HG03280 (cell line): ENCODE results near the gene ZNF652.

Experiments
- ATAC-seq: cut with Tn5 transposase; IDR thresholded peaks from one replicate; pipeline ENCODE4 v1.9.1; 2021; ENCODE audit warnings: mild to moderate bottlenecking, moderate library complexity; ENCODE audit not compliant: unreplicated experiment

Gene ZNF652

DNA sequence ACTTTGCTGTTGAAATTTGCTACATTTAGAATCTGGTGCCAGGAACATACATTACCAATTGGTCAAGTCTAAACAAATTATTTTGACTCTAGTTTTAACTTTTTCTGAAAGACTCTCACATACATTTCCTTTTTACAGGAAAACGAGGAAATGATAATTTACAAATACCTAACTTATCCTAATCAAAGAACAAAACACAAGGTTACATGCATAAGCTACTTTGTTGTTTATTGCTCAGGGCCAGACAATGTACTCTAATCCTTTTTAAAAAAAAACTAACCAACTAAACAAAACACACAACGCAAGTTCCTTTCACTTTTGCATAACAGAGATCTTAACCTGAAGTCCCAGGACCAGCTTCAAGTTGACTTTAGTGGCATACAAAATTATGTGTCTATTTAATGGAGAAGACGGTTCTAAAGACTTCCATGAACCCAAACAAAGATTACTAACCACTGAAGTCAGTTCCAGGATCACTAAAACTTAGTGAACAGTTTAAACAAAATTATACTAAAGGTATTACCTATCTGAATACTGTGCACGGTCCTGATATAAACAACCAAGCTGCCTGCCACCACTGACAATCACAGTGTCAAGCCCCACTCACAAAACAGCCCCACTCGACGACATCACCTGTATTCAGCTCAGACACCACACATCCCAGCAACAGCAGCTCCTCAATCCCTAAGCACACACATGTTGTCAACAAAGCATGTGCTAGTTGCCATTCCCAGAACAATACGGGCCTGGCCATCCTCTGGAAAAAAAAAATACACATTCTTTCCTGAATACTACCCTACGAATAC is 1.9 kb downstream of the ZNF652 start:
- ATAC-seq: no peak

DNA sequence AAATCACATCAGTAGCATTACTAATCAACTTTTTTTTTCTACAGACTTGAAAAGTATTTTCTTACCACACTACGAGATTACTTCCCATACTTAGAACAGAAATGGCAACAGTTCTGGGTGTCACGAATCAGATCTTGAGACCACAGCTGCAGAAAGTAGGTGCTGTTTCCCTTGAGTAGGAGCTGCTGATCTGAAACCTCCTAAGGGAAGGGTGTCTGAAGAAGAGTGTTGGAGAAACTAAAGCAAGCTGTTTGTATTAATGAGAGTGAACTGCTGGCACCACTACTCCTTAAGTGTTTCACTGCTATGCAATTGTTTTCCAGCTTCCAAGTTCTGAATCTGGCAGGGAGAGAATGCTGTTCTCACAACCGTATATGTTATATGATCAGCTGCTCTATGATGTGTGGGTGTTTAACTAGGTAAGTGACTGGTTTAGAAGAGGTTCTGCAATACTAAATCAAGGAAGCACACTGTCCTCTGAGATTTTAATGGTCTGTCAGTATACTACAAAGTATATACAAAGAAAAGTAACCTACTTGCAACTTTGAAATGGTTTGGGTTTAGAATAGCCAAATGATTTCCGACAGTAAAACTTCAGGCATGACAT is 3.3 kb downstream of the ZNF652 start:
- ATAC-seq: no peak

DNA sequence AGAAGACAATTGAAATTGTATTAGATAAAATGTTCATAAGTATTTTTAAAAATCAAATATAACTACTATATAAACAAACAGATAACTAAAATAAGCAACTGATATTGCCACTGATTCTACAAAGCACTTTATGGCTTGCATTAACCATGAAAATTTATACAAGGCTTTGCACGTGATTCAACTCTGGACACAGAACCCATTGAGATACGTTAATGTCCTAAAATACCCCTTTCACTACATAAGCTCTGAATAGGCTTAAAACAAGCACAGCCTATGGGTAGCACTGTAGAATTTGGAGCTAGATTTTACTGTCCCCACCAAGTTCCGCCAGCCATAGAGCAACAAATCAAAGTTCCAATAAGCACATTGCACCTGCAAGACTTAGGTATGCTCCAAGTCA is 4.5 kb downstream of the ZNF652 start:
- no peak for ATAC-seq

DNA sequence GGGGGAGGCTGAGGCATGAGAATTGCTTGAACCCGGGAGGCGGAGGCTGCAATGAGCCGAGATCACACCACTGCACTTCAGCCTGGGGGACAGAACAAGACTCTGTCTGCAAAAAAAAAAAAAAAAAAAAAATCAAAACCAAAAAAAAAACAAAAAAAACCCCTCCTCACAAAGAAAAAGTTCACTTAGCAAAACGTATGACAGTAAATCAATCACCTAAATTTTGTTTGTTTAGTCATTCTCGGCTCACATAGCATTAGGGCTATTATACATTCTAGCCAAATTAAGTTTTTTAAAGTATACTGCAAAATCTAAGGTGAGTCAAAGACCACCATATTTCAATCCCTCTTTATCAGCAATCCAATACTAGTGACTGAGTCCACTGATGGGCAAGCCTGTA is 5.7 kb downstream of the ZNF652 start:
- no peak for ATAC-seq

DNA sequence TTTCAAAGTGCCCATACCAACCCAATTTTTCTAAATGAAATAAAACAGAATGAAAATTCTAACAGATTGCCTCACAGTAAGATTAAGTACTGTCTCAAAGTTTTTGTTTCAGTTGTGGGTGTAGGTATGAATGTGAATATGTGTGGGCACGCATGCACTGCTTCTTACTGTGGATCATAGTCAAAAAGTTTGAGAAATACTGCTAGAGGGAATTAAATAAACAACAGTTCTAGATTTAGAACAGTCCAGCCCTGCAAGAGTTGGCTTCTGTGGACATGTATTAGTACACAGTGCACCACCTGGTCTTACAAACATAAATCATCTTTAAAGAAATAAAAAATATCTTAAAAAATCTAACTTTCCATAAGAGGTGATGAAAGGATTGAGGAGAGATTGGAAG is 8.4 kb downstream of the ZNF652 start:
- no peak for ATAC-seq

DNA sequence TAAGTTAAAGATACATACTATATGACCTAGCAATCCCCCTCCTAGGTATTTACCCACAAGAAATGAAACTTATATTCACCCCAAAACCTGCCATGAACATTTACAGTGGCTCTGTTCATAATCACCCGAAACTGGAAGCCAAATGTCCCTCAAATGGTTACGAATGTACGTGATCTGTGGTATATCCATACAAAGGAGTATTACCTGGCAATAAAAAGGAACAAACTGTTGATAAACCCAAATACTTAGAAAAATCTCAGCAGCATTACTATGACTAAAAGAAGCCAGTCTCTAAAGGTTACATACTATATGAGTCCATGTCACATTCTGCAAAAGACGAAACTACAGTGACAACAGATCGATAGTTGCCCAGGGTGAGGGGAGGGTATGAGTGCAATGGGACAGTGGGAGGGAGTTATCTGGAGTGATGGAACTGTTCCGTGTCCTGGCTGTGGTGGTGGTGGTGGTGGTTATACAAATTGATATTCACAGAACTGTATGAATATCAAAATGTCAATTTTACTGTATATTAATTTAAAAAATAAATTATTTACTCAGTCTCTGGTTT is 9.4 kb downstream of the ZNF652 start:
- ATAC-seq: no peak

DNA sequence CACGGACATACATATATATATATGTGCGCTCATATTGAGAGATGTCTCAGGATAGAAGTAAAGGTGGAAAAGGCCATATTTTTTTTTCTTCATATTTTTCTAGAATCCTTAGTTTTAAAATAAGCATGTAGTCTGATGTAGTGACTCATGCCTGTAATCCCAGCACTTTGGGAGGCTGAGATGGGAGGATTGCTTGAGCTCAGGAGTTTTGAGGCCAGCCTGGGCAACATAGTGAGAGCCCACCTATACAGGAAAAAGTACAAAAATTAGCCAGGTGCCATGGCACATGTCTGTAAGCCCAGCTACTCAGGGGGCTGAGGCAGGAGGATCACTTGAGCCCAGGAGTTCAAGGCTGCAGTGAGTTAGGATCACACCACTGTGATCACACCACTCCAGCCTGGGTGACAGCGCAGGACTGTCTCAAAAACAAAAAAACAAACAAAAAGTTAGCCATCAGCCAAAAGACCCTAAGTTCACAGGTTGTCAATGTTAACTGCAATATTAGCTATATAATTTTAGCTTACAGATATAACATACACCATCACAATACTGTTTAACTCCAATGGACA is 10.4 kb downstream of the ZNF652 start:
- no peak for ATAC-seq

DNA sequence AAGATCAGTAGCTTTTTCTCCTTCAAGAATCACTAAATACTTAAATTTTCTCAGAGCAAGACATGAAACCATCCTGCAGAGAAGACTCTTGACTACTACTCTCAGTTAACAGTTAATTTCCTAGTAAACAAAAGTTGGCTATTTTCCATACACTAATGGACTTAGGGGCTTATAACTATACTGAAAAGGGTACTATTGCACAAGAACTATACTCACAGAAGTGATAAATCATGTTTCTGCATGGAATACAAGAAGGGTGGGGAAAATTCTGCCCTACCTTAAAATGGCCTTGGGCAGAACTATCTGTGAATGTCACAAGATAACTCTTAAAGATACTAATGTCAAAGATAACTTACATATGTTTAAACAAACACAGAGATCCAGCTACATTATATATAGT is 12.5 kb downstream of the ZNF652 start:
- no peak for ATAC-seq

DNA sequence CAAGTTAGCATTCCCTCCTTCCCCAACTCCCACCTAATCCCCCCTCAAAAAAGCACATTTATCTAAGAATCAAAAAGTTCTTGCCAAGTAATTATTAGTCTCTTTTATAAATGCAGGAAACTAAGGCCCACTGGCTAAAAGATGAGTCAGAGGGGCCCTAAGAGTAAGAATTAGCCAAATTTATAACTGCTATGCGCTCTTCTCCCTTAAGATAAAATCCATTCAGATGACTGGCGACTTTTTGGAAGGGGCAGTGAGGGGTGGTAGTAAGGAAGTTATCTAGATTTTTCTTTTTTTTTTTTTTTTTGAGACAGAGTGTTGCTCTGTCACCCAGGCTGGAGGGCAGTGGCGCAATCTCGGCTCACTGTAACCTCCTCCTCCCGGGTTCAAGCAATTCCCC is 17.1 kb downstream of the ZNF652 start:
- no peak for ATAC-seq

DNA sequence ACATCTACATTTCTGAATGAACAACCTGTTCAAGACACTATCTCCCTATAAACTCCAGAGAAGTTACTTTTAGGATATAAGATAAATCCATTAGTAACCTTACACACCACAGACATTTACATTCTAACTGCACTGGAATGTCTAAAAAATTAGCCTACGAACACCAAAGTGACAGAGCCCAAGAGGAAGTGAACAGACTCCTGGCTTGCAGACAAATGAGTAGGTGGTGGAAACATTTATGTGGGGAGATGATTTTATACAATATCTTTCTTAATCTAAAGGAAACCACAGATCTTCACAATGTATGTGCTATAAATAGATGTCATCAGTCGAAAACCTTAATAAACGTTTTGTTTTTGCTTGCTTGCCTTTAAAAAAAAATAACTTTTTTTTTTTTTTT is 18.8 kb downstream of the ZNF652 start:
- ATAC-seq: no peak

DNA sequence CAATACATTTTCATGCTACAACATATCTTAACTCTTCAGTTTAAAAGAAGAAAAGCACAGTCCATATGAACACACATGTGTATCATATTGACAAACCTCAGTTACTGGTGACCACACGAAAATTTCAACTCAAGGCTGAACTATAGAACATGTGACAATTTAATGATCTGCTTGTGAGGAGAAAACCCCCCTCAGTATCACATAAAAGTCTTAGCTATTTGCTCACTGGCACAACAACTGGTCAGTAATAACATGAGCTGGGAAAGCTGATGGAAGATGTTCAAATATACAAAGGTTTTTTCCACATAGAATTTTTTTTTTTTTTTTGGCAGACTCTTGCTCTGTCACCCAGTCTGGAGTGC is 19.5 kb downstream of the ZNF652 start:
- no peak for ATAC-seq

DNA sequence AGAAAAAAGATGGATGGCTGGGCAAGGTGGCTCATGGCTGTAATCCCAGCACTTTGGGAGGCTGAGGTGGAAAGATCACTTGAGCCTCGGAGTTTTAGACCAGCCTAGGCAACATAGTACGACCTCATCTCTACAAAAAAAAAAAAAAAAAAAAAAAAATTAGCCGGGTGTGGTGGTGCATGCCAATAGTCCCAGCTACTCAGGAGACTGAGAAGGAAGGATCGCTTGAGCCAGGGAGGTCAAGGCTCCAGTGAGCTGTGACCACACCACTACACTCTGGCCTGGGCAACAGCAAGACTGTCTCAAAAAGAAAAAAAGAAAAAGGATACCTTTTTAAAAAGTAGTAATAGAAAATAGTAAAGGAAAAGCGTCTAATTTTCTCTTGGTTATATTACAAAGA is 20.7 kb downstream of the ZNF652 start:
- ATAC-seq: no peak

DNA sequence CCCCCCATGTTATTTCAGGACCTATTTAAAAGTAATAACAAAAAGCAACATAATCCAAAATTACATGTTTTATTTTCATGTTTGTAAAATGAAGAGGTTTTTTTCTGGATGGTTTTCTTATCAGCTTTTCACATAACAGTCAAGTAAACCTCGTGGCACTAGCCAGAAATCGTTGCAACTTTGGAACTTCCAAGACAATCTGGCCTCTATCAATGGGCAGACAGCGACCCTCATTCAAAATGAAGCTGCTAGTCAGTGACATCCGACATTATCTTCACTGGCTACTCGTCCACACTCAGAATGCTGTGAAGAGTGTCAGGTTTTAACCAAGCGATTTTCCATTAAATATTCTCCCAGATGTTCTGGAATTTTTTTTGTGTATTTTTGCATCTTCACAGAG is 22.7 kb downstream of the ZNF652 start:
- no peak for ATAC-seq

DNA sequence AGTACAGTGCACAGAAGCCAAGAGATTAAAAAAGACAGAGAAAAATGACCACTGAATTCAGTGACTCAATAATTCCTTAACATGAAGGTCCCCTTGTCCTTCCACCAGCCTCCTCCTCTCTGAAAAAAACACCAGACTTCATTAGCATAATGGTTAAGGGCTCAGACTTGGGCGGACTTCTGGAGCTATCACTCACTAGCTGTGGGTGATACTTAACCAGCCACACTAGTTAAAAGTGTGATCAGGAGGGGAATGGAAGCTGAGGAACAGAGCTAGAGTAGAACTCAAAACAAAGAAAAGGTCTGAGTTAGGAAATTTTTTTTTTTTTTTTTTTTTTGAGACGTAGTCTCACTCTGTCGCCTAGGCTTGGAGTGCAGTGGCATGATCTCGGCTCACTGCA is 23.2 kb downstream of the ZNF652 start:
- ATAC-seq: no peak

DNA sequence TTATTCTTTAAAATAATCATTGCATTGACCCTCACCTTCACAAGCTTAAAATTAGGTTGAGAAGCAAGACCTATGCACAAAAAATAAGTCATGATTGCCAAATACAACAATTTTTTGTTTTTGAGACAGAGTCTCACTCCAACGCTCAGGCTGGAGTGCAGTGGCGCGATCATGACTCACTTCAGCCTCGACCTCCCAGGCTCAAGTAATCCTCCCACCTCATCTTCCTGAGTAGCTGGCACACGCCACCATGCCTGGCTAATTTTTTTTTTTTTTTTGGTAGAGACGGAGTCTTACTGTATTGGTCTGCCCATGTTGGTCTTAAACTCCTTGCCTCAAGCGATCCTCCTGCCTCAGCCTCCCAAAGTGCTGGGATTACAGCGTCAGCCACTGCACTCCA is 24.2 kb downstream of the ZNF652 start:
- no peak for ATAC-seq

DNA sequence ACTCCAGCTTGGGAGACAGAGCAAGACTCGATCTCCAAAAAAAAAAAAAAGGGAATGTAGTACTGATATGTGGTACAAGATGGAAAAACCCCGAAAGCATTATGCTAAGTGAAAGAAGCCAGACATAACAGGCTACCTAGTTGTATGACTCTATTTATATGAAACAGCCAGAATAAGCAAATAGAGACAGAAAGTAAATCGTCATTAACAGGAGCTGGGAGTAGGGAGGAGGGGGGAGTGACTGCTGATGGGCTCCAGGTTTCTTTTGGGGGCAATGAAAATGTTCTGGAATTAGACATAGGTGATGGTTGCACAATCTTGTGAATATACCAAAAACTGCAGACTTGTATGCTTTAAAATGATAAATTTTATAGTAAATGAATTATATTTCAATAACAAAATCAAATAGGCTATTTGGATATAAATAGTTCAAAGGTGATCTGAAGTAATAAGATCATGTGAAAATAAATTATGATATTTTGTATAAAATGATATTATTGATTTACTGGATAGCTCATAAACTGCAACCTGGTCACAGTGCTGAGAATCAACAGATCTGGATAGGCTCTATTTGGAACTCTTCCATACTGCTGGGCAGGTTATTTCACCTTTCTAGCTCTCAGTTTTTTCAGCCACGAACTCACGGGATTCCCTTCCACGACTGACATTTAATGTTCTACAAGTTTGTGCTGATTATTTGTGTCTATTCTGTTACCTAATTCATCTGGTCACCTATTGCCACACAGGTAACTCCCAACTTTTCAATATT is 27.1 kb downstream of the ZNF652 start:
- no peak for ATAC-seq

DNA sequence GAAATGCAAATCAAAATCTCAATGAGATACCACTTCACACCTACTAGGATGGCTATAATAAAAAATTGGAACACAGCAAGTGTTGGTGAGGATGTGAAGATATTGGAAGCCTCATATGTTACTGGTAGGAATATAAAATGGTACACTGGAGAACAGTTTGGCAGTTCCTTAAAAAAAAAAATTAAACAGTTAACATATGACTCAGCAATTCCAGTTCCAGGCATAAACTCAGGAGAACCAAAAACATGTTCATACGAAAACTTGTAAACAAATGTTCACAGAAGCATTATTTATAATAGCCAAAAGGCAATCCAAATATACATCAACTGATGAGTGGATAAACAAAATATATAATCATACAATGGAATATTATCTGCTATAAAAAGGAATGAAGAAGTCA is 28.2 kb downstream of the ZNF652 start:
- no peak for ATAC-seq

DNA sequence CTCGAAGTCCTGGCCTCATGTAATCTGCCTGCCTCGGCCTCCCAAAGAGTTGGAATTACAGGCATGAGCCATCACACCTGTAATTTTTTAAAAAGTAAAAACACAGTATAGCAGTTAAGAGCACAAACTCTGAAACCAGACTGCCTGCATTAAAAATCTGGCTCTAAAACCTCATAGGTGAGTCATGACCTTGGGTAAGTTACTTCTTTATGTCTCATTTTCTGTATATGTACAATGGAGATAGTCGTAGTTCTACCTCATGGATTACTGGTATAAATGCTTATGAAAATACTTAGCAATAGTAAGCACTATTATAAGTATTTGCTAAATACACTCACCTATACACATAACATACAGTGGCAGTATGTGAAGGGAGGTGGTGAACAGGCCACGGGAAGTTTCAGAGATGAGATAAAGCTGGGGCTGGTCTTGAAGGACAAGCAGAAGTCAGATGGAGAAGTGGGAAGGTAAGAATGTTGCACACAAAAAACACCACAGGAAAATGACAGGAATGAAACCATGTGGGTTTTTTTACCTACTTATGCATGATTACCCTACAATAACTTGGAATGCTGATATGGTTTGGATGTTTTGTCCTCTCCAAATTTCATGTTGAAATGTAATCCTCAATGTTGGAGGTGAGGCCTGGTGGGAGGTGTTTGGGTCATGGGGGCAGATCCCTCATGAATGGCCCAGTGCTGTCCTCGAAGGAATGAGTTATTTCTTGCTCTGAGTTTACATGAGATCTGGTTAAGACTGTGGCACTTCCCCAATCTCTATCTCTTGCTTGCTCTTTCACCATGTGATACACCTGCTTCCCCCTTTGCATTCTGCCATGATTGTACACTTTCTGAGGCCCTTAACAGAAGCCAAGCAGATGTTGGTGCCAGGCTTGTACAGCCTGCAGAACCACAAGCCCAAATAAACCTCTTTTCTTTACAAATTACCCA is 33.9 kb downstream of the ZNF652 start:
- ATAC-seq: no peak

DNA sequence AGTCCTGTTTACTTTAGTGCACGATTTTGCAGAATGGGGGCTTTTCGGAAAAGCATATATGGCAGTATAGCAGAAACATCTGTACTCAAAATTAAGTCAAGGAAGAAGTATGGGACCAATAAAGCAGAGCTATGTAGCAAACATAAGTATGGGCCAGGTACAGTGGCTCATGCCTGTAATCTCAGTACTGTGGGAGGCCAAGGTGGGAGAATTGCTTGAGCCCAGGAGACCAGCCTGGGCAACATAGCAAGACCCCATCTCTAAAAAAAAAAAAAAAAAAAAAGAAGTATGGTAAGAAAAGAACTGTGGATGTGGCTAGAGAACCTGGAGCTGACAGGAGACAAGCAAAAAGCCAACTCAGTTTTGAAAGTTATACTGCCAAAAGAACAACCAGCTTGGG is 36.1 kb downstream of the ZNF652 start:
- no peak for ATAC-seq

DNA sequence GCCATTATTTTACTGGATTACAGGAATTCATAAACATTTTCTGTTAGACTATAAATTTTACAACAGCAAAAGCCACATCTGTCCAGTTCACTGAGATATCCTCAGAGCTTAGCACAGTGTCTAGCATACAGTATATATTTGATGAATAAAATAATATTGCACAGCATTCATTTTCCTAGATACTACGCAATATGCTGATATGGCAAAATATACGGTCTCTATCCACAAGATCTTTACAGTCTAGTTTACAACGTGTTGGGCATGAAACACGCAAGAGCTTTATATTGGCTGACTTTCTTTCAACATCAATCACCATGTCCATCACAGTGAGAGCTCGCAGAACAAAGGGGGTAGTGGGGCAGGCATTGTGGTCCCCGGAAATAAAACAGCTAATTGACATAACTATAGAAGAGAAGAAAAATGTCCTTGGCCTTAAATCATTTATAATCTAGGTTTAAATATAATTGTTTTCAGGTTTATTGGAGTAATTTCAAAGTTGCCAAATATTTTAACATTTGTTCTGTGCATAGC is 43.5 kb downstream of the ZNF652 start:
- ATAC-seq: no peak
